Left ventricle myocardium inferior (tissue), 1 donor: ENCODE data around the gene IFNG-AS1. TPM values are rescaled to one million over a fixed set of nuclear protein-coding genes. Genes with fewer than 3 reads are reported as not detected.
A peak's percentile ranks its signal among the peaks of the same experiment; 100 is the strongest.

Experiments used
- DNase-seq: peaks from one replicate; pipeline ENCODE4 v3.0.0-alpha.2; 2020
- H3K27ac ChIP-seq: fragments of 200-600 bp; replicated peaks from 2 replicates; pipeline ENCODE4 v1.8.0; 2021
- H3K27me3 ChIP-seq: fragments of 200-600 bp; 2 replicates; pipeline ENCODE4 v1.8.0; 2021; ENCODE audit warnings: low read depth
- H3K36me3 ChIP-seq: fragments of 200-600 bp; 2 replicates; pipeline ENCODE4 v1.8.0; 2021
- H3K4me1 ChIP-seq: fragments of 200-600 bp; 2 replicates; pipeline ENCODE4 v1.8.0; 2021
- H3K4me3 ChIP-seq: fragments of 200-600 bp; 2 replicates; pipeline ENCODE4 v1.8.0; 2021; ENCODE audit warnings: mild to moderate bottlenecking, moderate library complexity
- H3K9me3 ChIP-seq: fragments of 200-600 bp; replicated peaks from 2 replicates; pipeline ENCODE4 v1.8.0; 2021
- CTCF ChIP-seq: fragments of 200-600 bp; IDR thresholded peaks from 2 replicates; pipeline ENCODE4 v1.8.0; 2021; ENCODE audit warnings: antibody characterized with exemption, mild to moderate bottlenecking, borderline replicate concordance
- intact Hi-C: fragments of 100-400 bp; cut with micrococcal nuclease; formaldehyde crosslinking; loops from one replicate; pipeline ENCODE4 v1.11.0; 2022
- total RNA-seq: library from RNA; stranded (reverse); fragmentation: NEBNext Ultra II Directional; extraction: Animal tissue kit (Norgen Biotek cat#: 25700); gene quantifications from one replicate; pipeline ENCODE4 v1.2.1, GENCODE V29; 2021
- donor health status: DM: no; HTN: yes; CAD: no; lungs with severe emphysema.

IFNG-AS1 gene
- total RNA-seq, 1 donor from 2014 or later = 0.58 TPM

GRCh38 chr12:68001486-68002466 is 12.5 kb downstream of the IFNG-AS1 start:
- no peak overlapping the region for H3K4me3 ChIP-seq
- no peaks in the 10 kb centered on the region for H3K4me1 ChIP-seq
- no peaks in the 10 kb centered on the region for H3K27me3 ChIP-seq
- H3K36me3 ChIP-seq = no peaks in the 10 kb centered on the region
- no peak for DNase-seq
- intact Hi-C loops = no loop called here
- TF ChIP-seq CTCF = peak; percentile 15
- no peak overlapping the region for H3K27ac ChIP-seq
- H3K9me3 ChIP-seq = no peaks in the 10 kb centered on the region

- Histone ChIP-seq H3K27ac (no peak overlapping the region), H3K4me1 (no peaks in the 10 kb centered on the region), H3K9me3 (no peaks in the 10 kb centered on the region), H3K4me3 (no peak overlapping the region), H3K36me3 (no peaks in the 10 kb centered on the region), H3K27me3 (no peaks in the 10 kb centered on the region)
- intact Hi-C loops = no loop called here
- no peak for TF ChIP-seq CTCF
- DNase-seq = no peak
These were observed 14.5 kb downstream of the IFNG-AS1 start for GRCh38 chr12:68003777-68004176.

GRCh38 chr12:68007033-68007432 is 17.8 kb downstream of the IFNG-AS1 start:
- Histone ChIP-seq H3K9me3 (no peaks in the 10 kb centered on the region), H3K4me1 (no peaks in the 10 kb centered on the region), H3K27ac (no peak overlapping the region), H3K27me3 (no peaks in the 10 kb centered on the region), H3K4me3 (no peak overlapping the region), H3K36me3 (no peaks in the 10 kb centered on the region)
- intact Hi-C loops = no loop called here
- no peak for DNase-seq
- no peak for TF ChIP-seq CTCF

- TF ChIP-seq CTCF = no peak
- Histone ChIP-seq H3K9me3 (no peaks in the 10 kb centered on the region), H3K4me1 (no peaks in the 10 kb centered on the region), H3K36me3 (no peaks in the 10 kb centered on the region), H3K4me3 (no peak overlapping the region), H3K27me3 (no peaks in the 10 kb centered on the region), H3K27ac (no peak overlapping the region)
- DNase-seq = no peak
- intact Hi-C loops = no loop called here
These were observed 18.2 kb downstream of the IFNG-AS1 start for GRCh38 chr12:68007466-68007865.

GRCh38 chr12:68011206-68011881 is 22.1 kb downstream of the IFNG-AS1 start:
- Histone ChIP-seq H3K4me1 (no peaks in the 10 kb centered on the region), H3K27me3 (no peaks in the 10 kb centered on the region), H3K36me3 (no peaks in the 10 kb centered on the region), H3K4me3 (no peak overlapping the region), H3K9me3 (no peaks in the 10 kb centered on the region), H3K27ac (no peak overlapping the region)
- intact Hi-C loops = no loop called here
- DNase-seq = no peak
- TF ChIP-seq CTCF = no peak
